NCI-H1436 (cell line): ENCODE results near the gene FADS3.

Experiments used
- DNase-seq: peaks from one replicate; lab custom pipeline; 2025; lab: John Stamatoyannopoulos, UW

Gene FADS3

DNA sequence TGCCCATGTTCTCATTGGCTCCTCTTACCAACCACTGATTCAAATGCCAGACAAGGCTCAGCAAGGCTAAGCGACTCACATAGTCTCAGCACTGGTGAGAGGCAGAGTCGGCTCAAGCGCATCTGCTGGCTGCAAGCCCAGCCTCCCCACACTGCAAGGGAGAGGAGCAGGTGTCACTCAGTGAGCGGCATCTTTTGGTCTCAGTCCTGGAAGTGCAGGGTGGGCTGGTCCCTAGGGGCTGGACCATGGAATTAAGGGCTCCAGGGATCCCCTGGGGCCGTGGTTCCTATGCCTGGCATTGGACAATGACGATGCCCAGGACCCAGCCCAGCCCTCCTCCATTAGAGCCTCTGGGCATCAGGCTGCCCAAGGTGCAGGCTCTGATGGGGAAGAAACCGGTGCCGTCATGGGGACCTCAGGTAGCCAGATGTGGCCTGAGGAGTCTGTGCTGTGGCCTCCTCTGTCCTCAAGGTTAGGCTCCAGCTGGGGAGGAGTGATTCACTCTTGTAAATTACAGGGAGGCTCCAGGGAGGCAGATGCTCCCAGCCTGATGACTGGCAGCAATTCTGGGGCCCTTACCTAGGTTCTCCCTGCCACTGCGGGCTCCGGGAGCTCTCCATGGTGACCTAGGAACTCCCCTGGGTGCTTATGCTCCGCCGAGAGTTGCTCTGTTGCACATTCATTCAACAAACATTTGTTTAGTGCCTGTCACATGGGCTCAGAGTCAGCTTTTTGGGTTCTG lies 35.2 kb downstream of the FADS3 start:
- DNase-seq, result no peak

GRCh38 chr11:61854966-61855714 lies 36.2 kb downstream of the FADS3 start:
- no peak for DNase-seq

- no peak for DNase-seq
These were observed 37.0 kb downstream of the FADS3 start for GRCh38 chr11:61854206-61854895.

GRCh38 chr11:61853698-61854169 lies 37.6 kb downstream of the FADS3 start:
- DNase-seq, result no peak

DNA sequence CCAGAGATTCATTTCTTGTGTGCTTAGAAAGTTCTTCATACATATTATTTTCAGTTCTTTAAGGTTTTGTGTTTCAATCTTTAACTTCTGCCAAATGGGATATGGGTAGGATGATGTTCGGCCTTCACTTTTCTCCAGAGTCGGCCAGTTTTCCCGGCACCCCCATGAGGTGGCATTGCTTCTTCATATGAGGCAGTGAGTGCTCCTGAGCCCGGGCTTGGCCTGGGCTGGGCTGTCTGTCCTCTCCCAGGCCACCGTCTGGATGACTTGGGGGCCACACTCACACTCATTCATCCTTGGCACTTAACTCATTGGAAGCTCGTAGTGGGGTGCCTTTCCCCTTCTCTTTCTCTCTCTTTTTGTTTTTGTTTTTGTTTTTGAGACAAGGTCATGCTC lies 39.4 kb downstream of the FADS3 start:
- no peak for DNase-seq

GRCh38 chr11:61851113-61851899 lies 40.0 kb downstream of the FADS3 start:
- no peak for DNase-seq

DNA sequence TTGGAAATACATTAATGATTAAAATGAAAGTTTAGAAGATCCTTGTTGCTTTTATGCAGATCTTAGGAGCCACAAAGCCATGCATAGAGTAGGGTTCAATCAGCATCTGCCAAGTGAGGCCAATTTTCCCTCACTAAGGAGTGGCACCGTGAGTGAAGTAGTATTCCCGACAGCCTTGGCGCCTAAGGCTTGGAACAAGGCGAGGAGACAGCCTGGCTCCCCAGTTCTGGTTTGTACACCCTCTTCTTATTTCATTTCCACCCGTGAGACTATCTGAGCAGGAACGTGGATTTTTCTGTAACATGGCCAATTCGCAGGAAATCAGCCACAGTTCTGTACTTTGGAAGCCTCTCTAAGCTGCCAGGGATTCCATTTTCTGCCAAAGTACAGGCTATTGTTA lies 40.7 kb downstream of the FADS3 start:
- DNase-seq, result no peak

GRCh38 chr11:61848631-61849030 lies 42.7 kb downstream of the FADS3 start:
- DNase-seq, result no peak

DNA sequence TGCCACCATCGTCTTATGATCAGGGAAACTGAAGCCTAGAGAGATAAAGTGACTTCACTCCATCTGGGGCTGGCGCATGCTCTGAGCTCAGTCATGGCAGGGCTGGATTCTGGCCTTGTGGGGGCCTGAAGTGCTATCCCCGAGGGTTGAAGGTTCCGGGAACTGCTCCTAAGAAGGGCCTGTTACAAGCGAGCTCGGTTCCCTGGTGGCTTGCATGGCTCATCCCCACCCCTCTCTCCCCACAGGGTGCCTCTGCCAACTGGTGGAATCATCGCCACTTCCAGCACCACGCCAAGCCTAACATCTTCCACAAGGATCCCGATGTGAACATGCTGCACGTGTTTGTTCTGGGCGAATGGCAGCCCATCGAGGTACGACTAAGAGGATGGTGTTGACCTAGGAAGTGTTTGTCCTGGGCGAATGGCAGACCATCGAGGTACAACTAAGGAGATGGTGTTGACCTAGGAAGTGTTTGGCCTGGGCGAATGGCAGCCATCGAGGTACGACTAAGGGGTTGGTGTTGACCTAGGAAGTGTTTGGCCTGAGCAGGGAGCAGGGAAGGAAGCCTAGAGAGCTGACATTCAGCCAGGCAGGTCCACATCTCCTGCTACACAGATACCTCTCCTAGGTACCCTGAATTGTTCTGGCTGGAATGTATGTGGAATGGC lies 43.3 kb downstream of the FADS3 start:
- DNase-seq, result no peak

- no peak for DNase-seq
These were observed 44.9 kb downstream of the FADS3 start for GRCh38 chr11:61846362-61847020.

- no peak for DNase-seq
These were observed 46.3 kb downstream of the FADS3 start for GRCh38 chr11:61844909-61845565.

GRCh38 chr11:61842528-61842820 lies 48.9 kb downstream of the FADS3 start:
- no peak for DNase-seq

DNA sequence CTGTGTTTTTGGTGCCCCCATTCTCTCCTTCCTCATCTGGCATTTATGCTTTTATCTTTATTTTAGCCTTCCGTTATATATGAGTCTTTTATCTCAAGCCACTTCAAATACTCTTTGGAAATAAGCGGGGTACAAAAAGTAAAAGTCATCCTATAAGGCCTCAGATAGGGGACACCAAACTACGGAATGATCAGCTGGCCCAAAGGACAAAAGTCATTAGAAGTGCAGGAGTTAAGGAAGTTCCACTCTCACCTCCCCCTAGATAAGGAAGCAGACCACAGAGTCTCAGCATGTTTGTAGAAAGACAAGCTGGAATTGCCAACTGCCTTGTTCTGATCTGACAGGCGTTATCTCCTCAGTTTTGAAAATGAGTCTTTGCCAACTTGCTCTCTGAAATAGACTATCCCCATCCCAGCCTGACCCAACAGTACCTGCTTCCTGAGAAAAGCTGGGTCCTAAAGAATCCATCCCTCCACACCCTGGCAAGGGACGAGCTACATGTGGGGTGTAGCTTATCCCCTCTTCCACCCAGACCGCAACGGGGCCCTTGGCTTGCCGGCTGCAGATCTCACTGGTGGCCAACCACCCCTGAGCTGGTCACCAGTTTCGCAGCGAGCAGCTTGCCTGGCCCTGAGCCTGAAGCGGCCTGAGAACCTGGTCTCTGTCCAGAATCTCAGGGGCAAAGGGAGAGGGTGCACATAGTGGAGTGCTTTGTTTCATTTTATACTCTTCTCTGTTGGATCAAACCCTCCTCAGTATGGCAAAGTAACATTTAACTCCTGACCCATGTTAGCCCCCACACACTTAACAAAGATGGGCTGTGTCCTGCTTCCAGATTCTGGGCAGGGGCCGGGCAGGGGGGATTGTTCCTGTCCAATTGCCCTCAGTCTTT lies 49.5 kb downstream of the FADS3 start:
- no peak for DNase-seq

- DNase-seq, result no peak
These were observed 51.0 kb downstream of the FADS3 start for GRCh38 chr11:61840371-61840770.

DNA sequence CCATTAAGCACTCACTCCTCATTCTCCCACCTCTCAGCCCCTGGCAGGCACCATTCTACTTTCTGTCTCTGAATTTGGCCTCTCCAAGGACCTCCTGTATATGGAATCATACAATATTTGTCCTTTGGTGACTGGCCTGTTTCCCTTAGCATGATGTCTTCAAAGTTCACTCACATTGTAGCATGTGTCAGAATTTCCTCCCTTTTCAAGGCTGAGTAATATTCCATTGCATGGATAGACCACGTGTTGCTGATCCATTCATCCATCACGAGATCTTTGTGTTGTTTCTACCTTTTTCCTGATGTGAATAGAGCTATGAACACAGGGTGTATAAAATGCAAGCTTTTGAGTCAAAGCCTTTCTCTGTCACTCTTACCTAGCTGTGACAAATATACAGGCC lies 51.6 kb downstream of the FADS3 start:
- no peak for DNase-seq

DNA sequence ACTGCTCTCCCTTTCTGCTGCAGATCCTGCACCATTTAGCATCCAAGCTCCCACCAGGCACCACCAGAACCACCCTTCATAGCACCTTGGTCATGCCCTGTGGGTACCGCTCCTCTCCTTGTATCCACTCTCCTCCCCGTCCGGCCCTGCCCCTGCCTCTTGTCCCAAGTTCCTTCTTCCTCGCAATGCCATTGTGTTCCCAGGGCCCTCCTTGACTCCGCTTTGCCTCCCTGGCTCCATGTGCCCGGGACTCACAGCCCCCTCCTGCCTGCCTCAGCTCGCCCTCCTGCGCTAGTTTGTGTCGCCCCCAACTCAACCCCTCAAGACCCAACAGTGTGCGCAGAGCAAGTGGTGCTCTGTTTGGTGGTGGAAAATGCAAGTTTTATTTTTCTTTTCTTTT lies 52.4 kb downstream of the FADS3 start:
- no peak for DNase-seq

DNA sequence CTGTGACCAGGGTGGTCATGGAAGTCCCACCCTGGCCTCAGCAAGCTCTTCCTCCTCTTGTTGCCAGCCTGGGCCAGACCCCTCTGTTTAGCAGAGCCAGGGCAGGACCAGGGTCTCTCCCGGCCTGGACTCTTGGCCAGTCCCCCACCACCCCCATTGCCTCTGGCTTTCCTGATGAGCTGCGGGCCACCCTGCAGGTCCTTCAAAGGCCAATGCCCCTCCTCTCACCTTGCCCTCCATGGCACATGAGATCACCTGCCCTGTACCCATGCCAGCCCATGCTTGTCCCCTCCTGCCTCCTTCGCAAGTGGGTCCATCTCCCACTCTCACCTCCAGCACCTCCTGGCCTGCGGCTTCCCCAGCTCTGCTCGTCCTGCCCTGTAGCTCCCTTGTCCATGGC lies 52.8 kb downstream of the FADS3 start:
- DNase-seq, result no peak

DNA sequence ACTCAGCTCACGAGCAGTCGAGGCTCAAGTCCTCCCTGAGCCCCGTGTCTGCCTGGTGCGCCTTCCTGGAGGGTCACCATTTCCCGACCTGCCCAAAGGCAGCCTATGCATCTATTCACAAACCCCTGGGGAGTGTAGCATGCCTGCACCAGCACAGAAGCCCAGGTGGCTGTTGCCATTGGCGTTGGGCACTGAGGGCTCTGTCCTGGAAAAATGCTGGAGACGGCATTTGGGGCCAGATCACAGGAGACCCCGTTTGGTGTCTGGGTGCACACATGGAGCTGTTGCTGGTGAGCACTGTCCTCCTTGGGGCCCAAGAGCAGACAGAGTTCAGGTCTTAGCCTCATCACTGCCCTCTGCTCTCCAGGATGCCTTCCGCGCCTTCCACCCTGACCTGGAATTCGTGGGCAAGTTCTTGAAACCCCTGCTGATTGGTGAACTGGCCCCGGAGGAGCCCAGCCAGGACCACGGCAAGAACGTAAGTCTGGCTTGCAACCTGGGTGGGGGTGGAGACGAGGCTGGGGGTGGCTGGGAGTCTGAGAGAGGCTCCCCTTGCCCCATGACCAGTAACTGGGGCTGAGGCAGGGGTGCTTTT lies 53.8 kb downstream of the FADS3 start:
- DNase-seq, result no peak

DNA sequence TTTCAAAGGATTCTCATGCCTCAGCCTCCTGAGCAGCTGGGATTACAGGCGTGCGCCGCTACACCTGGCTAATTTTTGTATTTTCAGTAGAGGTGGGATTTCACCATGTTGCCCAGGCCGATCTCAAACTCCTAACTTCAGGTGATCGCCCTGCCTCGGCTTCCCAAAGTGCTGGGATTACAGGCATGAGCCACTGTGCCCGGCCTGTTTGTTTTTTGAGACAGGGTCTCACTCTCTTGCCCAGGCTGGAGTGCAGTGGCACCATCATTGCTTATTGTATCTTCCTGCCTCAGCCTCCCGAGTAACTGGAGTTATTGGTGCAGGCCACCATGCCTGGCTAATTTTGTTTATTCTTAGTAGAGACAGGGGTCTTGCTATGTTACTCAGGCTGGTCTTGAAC lies 55.2 kb downstream of the FADS3 start:
- no peak for DNase-seq
